H9 (cell line): ENCODE data around the gene C16orf89. TPM values are rescaled to one million over a fixed set of nuclear protein-coding genes. Genes with fewer than 3 reads are reported as not detected.

Experiments used
- DNase-seq: peaks from one replicate; pipeline ENCODE4 v3.0.0-alpha.2; 2017
- H2AFZ ChIP-seq: one replicate; pipeline ENCODE4 v1.6.1; 2013; ENCODE audit warnings: mild to moderate bottlenecking, low read length, control low read depth, moderate library complexity
- H2AK5ac ChIP-seq: 2 replicates; pipeline ENCODE4 v1.6.1; 2013; ENCODE audit warnings: low read length, control low read depth, mixed read lengths; ENCODE audit not compliant: insufficient read length
- H2BK120ac ChIP-seq: one replicate; pipeline ENCODE4 v1.6.1; 2013; ENCODE audit warnings: low read depth, mild to moderate bottlenecking, low read length, control low read depth, inconsistent platforms; ENCODE audit not compliant: poor library complexity, severe bottlenecking
- H2BK12ac ChIP-seq: 2 replicates; pipeline ENCODE4 v1.6.1; 2013; ENCODE audit warnings: low read length, control low read depth, mixed read lengths, low read depth; ENCODE audit not compliant: insufficient read length
- H2BK15ac ChIP-seq: 2 replicates; pipeline ENCODE4 v1.6.1; 2013; ENCODE audit warnings: low read depth, low read length, control low read depth
- H2BK20ac ChIP-seq: one replicate; pipeline ENCODE4 v1.6.1; 2013; ENCODE audit warnings: low read depth, mild to moderate bottlenecking, low read length, control low read depth, inconsistent platforms; ENCODE audit not compliant: poor library complexity, severe bottlenecking
- H2BK5ac ChIP-seq: 2 replicates; pipeline ENCODE4 v1.6.1; 2013; ENCODE audit warnings: low read length, control low read depth, mixed read lengths; ENCODE audit not compliant: insufficient read length
- H3K14ac ChIP-seq: 2 replicates; pipeline ENCODE4 v1.6.1; 2013; ENCODE audit warnings: low read length, control low read depth; ENCODE audit not compliant: insufficient read depth
- H3K18ac ChIP-seq: 2 replicates; pipeline ENCODE4 v1.6.1; 2013; ENCODE audit warnings: low read depth, mild to moderate bottlenecking, mixed read lengths, low read length, control low read depth; ENCODE audit not compliant: insufficient read length
- H3K23ac ChIP-seq: 2 replicates; pipeline ENCODE4 v1.6.1; 2013; ENCODE audit warnings: low read length, control low read depth, mixed read lengths, low read depth; ENCODE audit not compliant: insufficient read length
- H3K23me2 ChIP-seq: 2 replicates; pipeline ENCODE4 v1.6.1; 2013; ENCODE audit warnings: low read depth, mild to moderate bottlenecking, mixed read lengths, low read length, control low read depth; ENCODE audit not compliant: insufficient read length, poor library complexity, severe bottlenecking
- H3K27ac ChIP-seq: 2 replicates; pipeline ENCODE4 v1.5.1; 2013; ENCODE audit warnings: low read length, control low read depth, mixed read lengths, low read depth; ENCODE audit not compliant: insufficient read length
- H3K27me3 ChIP-seq: 2 replicates; pipeline ENCODE4 v1.6.1; 2013; ENCODE audit warnings: low read length, control low read depth, inconsistent platforms; ENCODE audit not compliant: insufficient read depth
- H3K4ac ChIP-seq: 2 replicates; pipeline ENCODE4 v1.6.1; 2013; ENCODE audit warnings: low read depth, mild to moderate bottlenecking, control low read depth, inconsistent platforms, low read length, moderate library complexity
- H3K4me1 ChIP-seq: 2 replicates; pipeline ENCODE4 v1.6.1; 2013; ENCODE audit warnings: low read length, control low read depth, inconsistent platforms; ENCODE audit not compliant: insufficient read depth
- H3K4me2 ChIP-seq: 2 replicates; pipeline ENCODE4 v1.6.1; 2013; ENCODE audit warnings: low read length, control low read depth, mixed read lengths; ENCODE audit not compliant: insufficient read length, insufficient read depth
- H3K56ac ChIP-seq: 2 replicates; pipeline ENCODE4 v1.6.1; 2013; ENCODE audit warnings: low read depth, mild to moderate bottlenecking, mixed read lengths, low read length, control low read depth; ENCODE audit not compliant: insufficient read length
- H3K79me1 ChIP-seq: 2 replicates; pipeline ENCODE4 v1.6.1; 2013; ENCODE audit warnings: low read depth, mild to moderate bottlenecking, moderate library complexity, low read length, control low read depth, inconsistent platforms; ENCODE audit not compliant: insufficient read depth, poor library complexity, severe bottlenecking
- H3K79me2 ChIP-seq: 2 replicates; pipeline ENCODE4 v1.6.1; 2013; ENCODE audit warnings: low read length, control low read depth, inconsistent platforms; ENCODE audit not compliant: insufficient read depth
- H3K9ac ChIP-seq: 2 replicates; pipeline ENCODE4 v1.6.1; 2013; ENCODE audit warnings: low read length, control low read depth, mixed read lengths; ENCODE audit not compliant: insufficient read length; ENCODE audit errors: extremely low read depth
- H3K9me3 ChIP-seq: one replicate; pipeline ENCODE4 v1.6.1; 2013; ENCODE audit warnings: low read depth, low read length, inconsistent platforms; ENCODE audit not compliant: control insufficient read depth
- H3T11ph ChIP-seq: one replicate; pipeline ENCODE4 v1.6.1; 2013; ENCODE audit warnings: mild to moderate bottlenecking, low read length, control low read depth, inconsistent platforms
- H4K20me1 ChIP-seq: one replicate; pipeline ENCODE4 v1.6.1; 2013; ENCODE audit not compliant: control insufficient read depth, insufficient read length, insufficient read depth
- H4K5ac ChIP-seq: 2 replicates; pipeline ENCODE4 v1.6.1; 2013; ENCODE audit warnings: low read depth, mild to moderate bottlenecking, mixed read lengths, low read length, control low read depth; ENCODE audit not compliant: insufficient read length
- H4K8ac ChIP-seq: replicated peaks from 2 replicates; pipeline ENCODE4 v1.6.1; 2013; ENCODE audit warnings: low read length, control low read depth, mixed read lengths, low read depth; ENCODE audit not compliant: insufficient read length
- H4K91ac ChIP-seq: 2 replicates; pipeline ENCODE4 v1.6.1; 2013; ENCODE audit warnings: low read depth, mild to moderate bottlenecking, moderate library complexity, mixed read lengths, low read length, control low read depth; ENCODE audit not compliant: insufficient read length
- H3K27ac Mint-ChIP-seq, 3 experiments: 2 replicates in 2 of 3; 3 replicates in 1 of 3; pipeline ENCODE4 v1.8.0; 2020 to 2021; ENCODE audit warnings: mixed read lengths in 3 of 3, mild to moderate bottlenecking in 1 of 3, moderate library complexity in 1 of 3
- H3K27me3 Mint-ChIP-seq: 2 replicates; pipeline ENCODE4 v1.8.0; 2021; ENCODE audit warnings: low read depth, mild to moderate bottlenecking, moderate library complexity, mixed read lengths
- H3K36me3 Mint-ChIP-seq, 3 experiments: 2 replicates in 2 of 3; 3 replicates in 1 of 3; pipeline ENCODE4 v1.8.0; 2020 to 2021; ENCODE audit warnings: low read depth in 3 of 3, mixed read lengths in 3 of 3; ENCODE audit not compliant: insufficient read depth in 1 of 3
- H3K4me1 Mint-ChIP-seq, 2 experiments: 2 replicates each; pipeline ENCODE4 v1.8.0; 2020; ENCODE audit warnings: mixed read lengths in 2 of 2
- H3K4me3 Mint-ChIP-seq, 2 experiments: 2 replicates in 1 of 2; 3 replicates in 1 of 2; pipeline ENCODE4 v1.8.0; 2020 to 2021; ENCODE audit warnings: mild to moderate bottlenecking in 2 of 2, mixed read lengths in 2 of 2, moderate library complexity in 1 of 2
- H3K9me3 Mint-ChIP-seq, 2 experiments: 2 replicates in 1 of 2; 3 replicates in 1 of 2; pipeline ENCODE4 v1.8.0; 2020; ENCODE audit warnings: mild to moderate bottlenecking in 2 of 2, mixed read lengths in 2 of 2, moderate library complexity in 1 of 2
- CTCF ChIP-seq: fragments of 200-600 bp; sonication (generic); conservative IDR thresholded peaks from 3 replicates; pipeline ENCODE4 v1.8.0; 2021; ENCODE audit warnings: antibody characterized with exemption, mild to moderate bottlenecking
- WGBS: extraction: QIAGEN DNeasy Blood & Tissue Kit; methylation state at CpG from one replicate; pipeline ENCODE4 v1.1.7; 2013; ENCODE audit warnings: missing lambda C conversion rate, low lambda C conversion rate, mixed read lengths; ENCODE audit not compliant: insufficient read length; ENCODE audit errors: extremely low coverage; 5-methylcytosine and 5-hydroxymethylcytosine counted together
- total RNA-seq: library from RNA; stranded (reverse); gene quantifications from 2 replicates; pipeline ENCODE4 v1.2.1, GENCODE V29; 2021

Gene C16orf89
- total RNA-seq, 1 experiment from 2014 or later: 2.5 TPM

- H3K4me1 Mint-ChIP-seq: peaks cover 31 to 36% of the 10 kb centered on the region in 2 experiments
- no peak overlapping the region for H4K5ac ChIP-seq
- H3K18ac ChIP-seq: no peak overlapping the region
- no peak; the same call in 2 of the 3 replicates for TF ChIP-seq CTCF
- no peak overlapping the region for H3K27ac ChIP-seq
- no peaks in the 10 kb centered on the region; the same call in 1 of the 2 replicates for H3K27me3 Mint-ChIP-seq
- no peak overlapping the region for H4K8ac ChIP-seq
- no peak overlapping the region for H2BK120ac ChIP-seq
- no peaks in the 10 kb centered on the region for H3K36me3 Mint-ChIP-seq
- no peak overlapping the region for H3K56ac ChIP-seq
- H3K4me2 ChIP-seq: no peak overlapping the region
- H2BK5ac ChIP-seq: no peak overlapping the region
- H2BK12ac ChIP-seq: no peak overlapping the region
- DNase-seq: no peak
- H3K79me1 ChIP-seq: no peaks in the 10 kb centered on the region
- no peak overlapping the region; a peak in 2 of 7 replicates for H3K27ac Mint-ChIP-seq
- H2BK20ac ChIP-seq: no peak overlapping the region
- no peak overlapping the region for H3K4ac ChIP-seq
- H3K9me3 Mint-ChIP-seq: no peaks in the 10 kb centered on the region; a peak in 1 of 5 replicates
- no peak overlapping the region for H3K23ac ChIP-seq
- no peak overlapping the region; a peak in 1 of 5 replicates for H3K4me3 Mint-ChIP-seq
- no peaks in the 10 kb centered on the region for H3K9me3 ChIP-seq
- no peak overlapping the region for H4K91ac ChIP-seq
- no peaks in the 10 kb centered on the region for H3K79me2 ChIP-seq
- H3K27me3 ChIP-seq: no peaks in the 10 kb centered on the region
- no peaks in the 10 kb centered on the region for H4K20me1 ChIP-seq
- H2BK15ac ChIP-seq: no peak overlapping the region
- no peak overlapping the region for H2AK5ac ChIP-seq
- no CpG with 5 or more reads among the region's 19 CpGs for WGBS
- H2AFZ ChIP-seq: no peak overlapping the region
- H3K23me2 ChIP-seq: no peaks in the 10 kb centered on the region
- no peak overlapping the region for H3T11ph ChIP-seq
- H3K14ac ChIP-seq: no peak overlapping the region
- H3K9ac ChIP-seq: no peak overlapping the region
- peaks cover 4% of the 10 kb centered on the region; the same call in 1 of the 2 replicates for H3K4me1 ChIP-seq
Measured at GRCh38 chr16:5062790-5063765, 2.7 kb downstream of the C16orf89 start.
